Measurements from ENCODE around the gene AVP. TPM values are rescaled to one million over a fixed set of nuclear protein-coding genes. Genes with fewer than 3 reads are reported as not detected.

The AVP gene
- total RNA-seq, 1 experiment from 2014 or later = not detected

DNA sequence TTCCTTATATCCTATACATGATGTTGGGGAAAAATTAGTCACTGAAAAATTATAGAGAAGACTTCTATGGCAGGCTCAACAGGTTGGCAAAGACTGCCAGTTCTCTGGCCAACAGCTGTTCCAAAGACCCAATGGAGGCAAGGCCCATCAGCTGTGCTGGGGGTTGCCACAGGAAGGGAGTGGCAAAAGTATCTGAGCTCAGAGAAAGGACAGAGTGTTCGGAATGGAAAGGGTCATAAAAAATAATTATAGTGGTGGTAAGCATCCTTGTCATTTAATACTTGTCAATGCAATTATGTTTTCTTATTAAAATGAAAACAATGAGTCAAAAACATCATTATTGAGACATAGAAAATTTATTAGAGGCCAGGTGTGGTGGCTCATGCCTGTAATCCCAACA, 39.0 kb upstream of the AVP start:
- Histone ChIP-seq H3K27ac (ENCODE audit: low read length) (peak overlapping the region; percentile 39; the same call in 1 of the 2 replicates), H3K27me3 (ENCODE audit: control insufficient read depth, insufficient read depth, low read length) (no peaks in the 10 kb centered on the region), H3K4me3 (ENCODE audit: low read depth in 2 of 2, low read length in 2 of 2) (no peak overlapping the region), H3K36me3 (ENCODE audit: control insufficient read depth, insufficient read depth, low read length) (no peaks in the 10 kb centered on the region), H3K4me1 (ENCODE audit: control insufficient read depth, insufficient read depth, low read length) (no peaks in the 10 kb centered on the region), H3K9me3 (ENCODE audit: control insufficient read depth, insufficient read depth, low read depth, low read length) (no peaks in the 10 kb centered on the region)
- ChIA-PET POLR2A (no interaction called here), CTCF (interaction anchor here (0.6 kb wide), 1 partner anchor 193 kb away, joined by 3 read pairs; no protein-coding TSS in a partner anchor)
- DNase-seq (ENCODE audit: low read depth, low spot score) = no peak
- TF ChIP-seq SIN3A (IDR thresholded peaks at IDR 0.05; ENCODE audit: borderline replicate concordance, insufficient read depth, low read depth, low read length) = no peak
- TF ChIP-seq, protein P1, sequence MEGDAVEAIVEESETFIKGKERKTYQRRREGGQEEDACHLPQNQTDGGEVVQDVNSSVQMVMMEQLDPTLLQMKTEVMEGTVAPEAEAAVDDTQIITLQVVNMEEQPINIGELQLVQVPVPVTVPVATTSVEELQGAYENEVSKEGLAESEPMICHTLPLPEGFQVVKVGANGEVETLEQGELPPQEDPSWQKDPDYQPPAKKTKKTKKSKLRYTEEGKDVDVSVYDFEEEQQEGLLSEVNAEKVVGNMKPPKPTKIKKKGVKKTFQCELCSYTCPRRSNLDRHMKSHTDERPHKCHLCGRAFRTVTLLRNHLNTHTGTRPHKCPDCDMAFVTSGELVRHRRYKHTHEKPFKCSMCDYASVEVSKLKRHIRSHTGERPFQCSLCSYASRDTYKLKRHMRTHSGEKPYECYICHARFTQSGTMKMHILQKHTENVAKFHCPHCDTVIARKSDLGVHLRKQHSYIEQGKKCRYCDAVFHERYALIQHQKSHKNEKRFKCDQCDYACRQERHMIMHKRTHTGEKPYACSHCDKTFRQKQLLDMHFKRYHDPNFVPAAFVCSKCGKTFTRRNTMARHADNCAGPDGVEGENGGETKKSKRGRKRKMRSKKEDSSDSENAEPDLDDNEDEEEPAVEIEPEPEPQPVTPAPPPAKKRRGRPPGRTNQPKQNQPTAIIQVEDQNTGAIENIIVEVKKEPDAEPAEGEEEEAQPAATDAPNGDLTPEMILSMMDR (IDR thresholded peaks at IDR 0.05) = no peak
- no peak for TF ChIP-seq POLR2AphosphoS5 (IDR thresholded peaks at IDR 0.05; ENCODE audit: low read depth, low read length)
- TF ChIP-seq, protein P2, sequence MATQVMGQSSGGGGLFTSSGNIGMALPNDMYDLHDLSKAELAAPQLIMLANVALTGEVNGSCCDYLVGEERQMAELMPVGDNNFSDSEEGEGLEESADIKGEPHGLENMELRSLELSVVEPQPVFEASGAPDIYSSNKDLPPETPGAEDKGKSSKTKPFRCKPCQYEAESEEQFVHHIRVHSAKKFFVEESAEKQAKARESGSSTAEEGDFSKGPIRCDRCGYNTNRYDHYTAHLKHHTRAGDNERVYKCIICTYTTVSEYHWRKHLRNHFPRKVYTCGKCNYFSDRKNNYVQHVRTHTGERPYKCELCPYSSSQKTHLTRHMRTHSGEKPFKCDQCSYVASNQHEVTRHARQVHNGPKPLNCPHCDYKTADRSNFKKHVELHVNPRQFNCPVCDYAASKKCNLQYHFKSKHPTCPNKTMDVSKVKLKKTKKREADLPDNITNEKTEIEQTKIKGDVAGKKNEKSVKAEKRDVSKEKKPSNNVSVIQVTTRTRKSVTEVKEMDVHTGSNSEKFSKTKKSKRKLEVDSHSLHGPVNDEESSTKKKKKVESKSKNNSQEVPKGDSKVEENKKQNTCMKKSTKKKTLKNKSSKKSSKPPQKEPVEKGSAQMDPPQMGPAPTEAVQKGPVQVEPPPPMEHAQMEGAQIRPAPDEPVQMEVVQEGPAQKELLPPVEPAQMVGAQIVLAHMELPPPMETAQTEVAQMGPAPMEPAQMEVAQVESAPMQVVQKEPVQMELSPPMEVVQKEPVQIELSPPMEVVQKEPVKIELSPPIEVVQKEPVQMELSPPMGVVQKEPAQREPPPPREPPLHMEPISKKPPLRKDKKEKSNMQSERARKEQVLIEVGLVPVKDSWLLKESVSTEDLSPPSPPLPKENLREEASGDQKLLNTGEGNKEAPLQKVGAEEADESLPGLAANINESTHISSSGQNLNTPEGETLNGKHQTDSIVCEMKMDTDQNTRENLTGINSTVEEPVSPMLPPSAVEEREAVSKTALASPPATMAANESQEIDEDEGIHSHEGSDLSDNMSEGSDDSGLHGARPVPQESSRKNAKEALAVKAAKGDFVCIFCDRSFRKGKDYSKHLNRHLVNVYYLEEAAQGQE (IDR thresholded peaks at IDR 0.05; ENCODE audit: insufficient read depth in 1 of 2, low read depth in 2 of 2, low read length in 1 of 2) = no peak
- TF ChIP-seq TCF7L2 (IDR thresholded peaks at IDR 0.05; ENCODE audit: low read depth, low read length) = no peak
- no peak for ATAC-seq
- in situ Hi-C loops (cut with HindIII; ENCODE audit: low pct_unique_long_range_greater_than_20kb, low sequenced_read_pairs) = no loop called here
- intact Hi-C loops (cut with micrococcal nuclease; ENCODE audit: unreplicated experiment) = no loop called here
- no TSS peak for BruUV-seq (replicated peaks)

DNA sequence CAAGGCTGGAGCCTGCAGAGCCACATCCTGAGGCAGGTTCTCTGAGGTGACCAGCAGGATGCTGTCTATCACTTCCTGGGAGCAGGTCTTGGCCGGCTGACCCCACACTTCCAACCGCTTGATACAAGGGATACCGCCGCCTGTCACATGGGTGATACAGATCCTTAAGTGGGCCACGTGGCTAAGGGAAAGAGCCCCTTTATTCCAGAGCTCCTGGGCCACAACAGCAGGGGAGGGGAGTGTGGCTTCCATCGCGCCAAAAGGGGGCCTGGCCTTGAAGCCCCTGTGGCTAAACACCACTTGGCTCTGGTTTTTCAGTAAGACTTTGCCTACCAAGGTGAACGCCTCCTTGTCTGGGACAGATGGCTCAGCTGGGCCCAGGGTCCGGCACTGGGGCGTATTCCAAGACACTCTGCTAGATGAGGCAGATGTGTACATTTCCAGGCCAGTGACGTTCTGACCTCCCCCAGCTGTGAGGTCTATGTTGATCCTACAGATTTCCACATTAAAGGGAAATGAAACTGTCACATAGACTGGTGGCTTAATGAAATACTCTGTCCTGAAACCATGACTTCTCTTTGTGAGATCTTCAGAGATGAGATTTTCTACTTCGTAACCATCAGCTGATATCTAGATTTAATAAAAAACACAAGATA, 37.6 kb upstream of the AVP start:
- H3K27ac ChIP-seq (ENCODE audit: low read length) = no peak overlapping the region; the same call in 1 of the 2 replicates
- ChIA-PET POLR2A (no interaction called here), CTCF (no interaction called here)
- DNase-seq (ENCODE audit: low read depth, low spot score) = no peak
- H3K4me3 ChIP-seq (ENCODE audit: low read depth in 2 of 2, low read length in 2 of 2) = no peak overlapping the region
- TF ChIP-seq TCF7L2 (IDR thresholded peaks at IDR 0.05; ENCODE audit: low read depth, low read length) (no peak), POLR2AphosphoS5 (IDR thresholded peaks at IDR 0.05; ENCODE audit: low read depth, low read length) (no peak), SIN3A (IDR thresholded peaks at IDR 0.05; ENCODE audit: borderline replicate concordance, insufficient read depth, low read depth, low read length) (no peak)
- TF ChIP-seq, protein P1 (IDR thresholded peaks at IDR 0.05) = no peak
- TF ChIP-seq, protein P2 (IDR thresholded peaks at IDR 0.05; ENCODE audit: insufficient read depth in 1 of 2, low read depth in 2 of 2, low read length in 1 of 2) = no peak
- intact Hi-C loops (cut with micrococcal nuclease; ENCODE audit: unreplicated experiment) = no loop called here
- in situ Hi-C loops (cut with HindIII; ENCODE audit: low pct_unique_long_range_greater_than_20kb, low sequenced_read_pairs) = no loop called here
- no peak for ATAC-seq
- H3K4me1 ChIP-seq (ENCODE audit: control insufficient read depth, insufficient read depth, low read length) = no peaks in the 10 kb centered on the region
- H3K36me3 ChIP-seq (ENCODE audit: control insufficient read depth, insufficient read depth, low read length) = no peaks in the 10 kb centered on the region
- no peaks in the 10 kb centered on the region for H3K27me3 ChIP-seq (ENCODE audit: control insufficient read depth, insufficient read depth, low read length)
- no TSS peak for BruUV-seq (replicated peaks)
- no peaks in the 10 kb centered on the region for H3K9me3 ChIP-seq (ENCODE audit: control insufficient read depth, insufficient read depth, low read depth, low read length)
